ENCODE data around the gene EIF4E3. TPM values are rescaled to one million over a fixed set of nuclear protein-coding genes. Genes with fewer than 3 reads are reported as not detected.

The EIF4E3 gene
- polyA plus RNA-seq, 2 of the 4 experiments (the other 2 are of a cell fraction) = 2.3 to 5.5 TPM

DNA sequence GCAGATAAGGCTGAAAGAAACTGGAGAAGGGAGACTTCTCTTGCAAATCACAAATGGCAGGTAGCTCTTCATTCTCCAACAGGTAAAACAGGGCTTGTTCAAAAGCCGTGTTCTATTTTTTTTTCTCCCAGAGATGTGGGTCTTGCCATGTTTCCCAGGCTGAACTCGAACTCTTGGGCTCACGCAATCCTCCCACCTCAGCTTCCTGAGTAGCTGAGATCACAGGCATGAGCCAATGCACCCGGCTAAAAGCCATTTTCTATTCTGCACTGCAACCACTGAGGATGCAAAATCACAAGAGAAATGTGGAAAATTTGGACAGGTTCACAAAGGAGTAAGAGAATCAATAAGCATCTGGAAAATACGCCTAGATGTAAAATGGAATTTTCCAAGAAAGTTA lies 19.5 kb downstream of the EIF4E3 start:
- ChIA-PET POLR2A (no interaction called here), CTCF (no interaction called here)
- Histone ChIP-seq H3K4me1 (peaks cover 16% of the 10 kb centered on the region), H3K4me3 (no peak overlapping the region), H3K9me3 (no peaks in the 10 kb centered on the region), H3K4me2 (no peak overlapping the region), H3K27ac (no peak overlapping the region)
- TF ChIP-seq ZNF302 (CRISPR knock-in tag; IDR thresholded peaks at IDR 0.05) = no peak
- no peak for TF ChIP-seq ZC3H11A (IDR thresholded peaks at IDR 0.05)
- TF ChIP-seq, protein P1, sequence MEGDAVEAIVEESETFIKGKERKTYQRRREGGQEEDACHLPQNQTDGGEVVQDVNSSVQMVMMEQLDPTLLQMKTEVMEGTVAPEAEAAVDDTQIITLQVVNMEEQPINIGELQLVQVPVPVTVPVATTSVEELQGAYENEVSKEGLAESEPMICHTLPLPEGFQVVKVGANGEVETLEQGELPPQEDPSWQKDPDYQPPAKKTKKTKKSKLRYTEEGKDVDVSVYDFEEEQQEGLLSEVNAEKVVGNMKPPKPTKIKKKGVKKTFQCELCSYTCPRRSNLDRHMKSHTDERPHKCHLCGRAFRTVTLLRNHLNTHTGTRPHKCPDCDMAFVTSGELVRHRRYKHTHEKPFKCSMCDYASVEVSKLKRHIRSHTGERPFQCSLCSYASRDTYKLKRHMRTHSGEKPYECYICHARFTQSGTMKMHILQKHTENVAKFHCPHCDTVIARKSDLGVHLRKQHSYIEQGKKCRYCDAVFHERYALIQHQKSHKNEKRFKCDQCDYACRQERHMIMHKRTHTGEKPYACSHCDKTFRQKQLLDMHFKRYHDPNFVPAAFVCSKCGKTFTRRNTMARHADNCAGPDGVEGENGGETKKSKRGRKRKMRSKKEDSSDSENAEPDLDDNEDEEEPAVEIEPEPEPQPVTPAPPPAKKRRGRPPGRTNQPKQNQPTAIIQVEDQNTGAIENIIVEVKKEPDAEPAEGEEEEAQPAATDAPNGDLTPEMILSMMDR (IDR thresholded peaks at IDR 0.05) = no peak
- TF ChIP-seq, protein P2, sequence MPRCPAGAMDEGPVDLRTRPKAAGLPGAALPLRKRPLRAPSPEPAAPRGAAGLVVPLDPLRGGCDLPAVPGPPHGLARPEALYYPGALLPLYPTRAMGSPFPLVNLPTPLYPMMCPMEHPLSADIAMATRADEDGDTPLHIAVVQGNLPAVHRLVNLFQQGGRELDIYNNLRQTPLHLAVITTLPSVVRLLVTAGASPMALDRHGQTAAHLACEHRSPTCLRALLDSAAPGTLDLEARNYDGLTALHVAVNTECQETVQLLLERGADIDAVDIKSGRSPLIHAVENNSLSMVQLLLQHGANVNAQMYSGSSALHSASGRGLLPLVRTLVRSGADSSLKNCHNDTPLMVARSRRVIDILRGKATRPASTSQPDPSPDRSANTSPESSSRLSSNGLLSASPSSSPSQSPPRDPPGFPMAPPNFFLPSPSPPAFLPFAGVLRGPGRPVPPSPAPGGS (IDR thresholded peaks at IDR 0.05) = no peak
- no peak for TF ChIP-seq CHD2 (IDR thresholded peaks at IDR 0.05; ENCODE audit: low read length, partially characterized antibody)
- no peak for TF ChIP-seq CHD4 (IDR thresholded peaks at IDR 0.05; ENCODE audit: borderline replicate concordance)
- TF ChIP-seq, protein P3, sequence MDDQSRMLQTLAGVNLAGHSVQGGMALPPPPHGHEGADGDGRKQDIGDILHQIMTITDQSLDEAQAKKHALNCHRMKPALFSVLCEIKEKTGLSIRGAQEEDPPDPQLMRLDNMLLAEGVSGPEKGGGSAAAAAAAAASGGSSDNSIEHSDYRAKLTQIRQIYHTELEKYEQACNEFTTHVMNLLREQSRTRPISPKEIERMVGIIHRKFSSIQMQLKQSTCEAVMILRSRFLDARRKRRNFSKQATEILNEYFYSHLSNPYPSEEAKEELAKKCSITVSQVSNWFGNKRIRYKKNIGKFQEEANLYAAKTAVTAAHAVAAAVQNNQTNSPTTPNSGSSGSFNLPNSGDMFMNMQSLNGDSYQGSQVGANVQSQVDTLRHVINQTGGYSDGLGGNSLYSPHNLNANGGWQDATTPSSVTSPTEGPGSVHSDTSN (IDR thresholded peaks at IDR 0.05) = no peak
- TF ChIP-seq HOXB13 (CRISPR knock-in tag; IDR thresholded peaks at IDR 0.05; ENCODE audit: low read depth) = no peak
- ATAC-seq = no peak
- no peak for DNase-seq (ENCODE audit: low read depth in 1 of 2, low spot score in 1 of 2)
- FAIRE-seq = no peak
- 80% methylated on average over 5 of the region's 5 CpGs for WGBS (ENCODE audit: missing lambda C conversion rate)

DNA sequence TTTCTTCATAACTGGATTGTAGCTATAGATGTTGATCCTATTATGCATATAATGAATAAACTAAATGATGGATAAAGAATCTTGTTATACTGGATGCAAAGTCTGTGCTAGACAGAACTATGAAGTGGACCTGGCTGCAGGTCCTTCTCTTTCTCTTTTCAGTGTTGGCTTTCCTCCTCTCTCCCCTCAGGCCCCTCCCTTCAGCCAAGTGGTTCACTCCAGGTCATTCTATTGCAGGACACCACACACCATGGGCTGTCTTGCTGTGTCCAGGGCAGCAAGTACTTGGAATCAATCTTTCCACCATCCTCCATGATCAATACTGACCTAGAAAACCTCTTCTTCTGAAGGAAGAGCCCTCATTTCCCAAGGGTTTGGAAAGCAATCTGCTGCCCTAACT lies 20.3 kb downstream of the EIF4E3 start:
- CTCF ChIA-PET = no interaction called here
- TF ChIP-seq BHLHE40 (IDR thresholded peaks at IDR 0.05; ENCODE audit: low read depth, low read length) = no peak
- no peak for TF ChIP-seq ESRRA (IDR thresholded peaks at IDR 0.05; ENCODE audit: borderline replicate concordance, low read length)
- no peak for TF ChIP-seq POLR2AphosphoS2 (conservative IDR thresholded peaks at IDR 0.05; ENCODE audit: low read length)
- no peak for TF ChIP-seq MAZ (IDR thresholded peaks at IDR 0.05; ENCODE audit: borderline replicate concordance, low read depth, low read length)
- no peak overlapping the region for H3K4me3 ChIP-seq
- H3K4me1 ChIP-seq = peaks cover 16% of the 10 kb centered on the region
- DNase-seq (ENCODE audit: low read depth in 1 of 2, low spot score in 1 of 2) (no peak), FAIRE-seq (no peak), ATAC-seq (no peak)
- no peak overlapping the region for H3K27ac ChIP-seq
- no peak overlapping the region for H3K4me2 ChIP-seq
- H3K9me3 ChIP-seq = no peaks in the 10 kb centered on the region
- POLR2A ChIA-PET = no interaction called here

DNA sequence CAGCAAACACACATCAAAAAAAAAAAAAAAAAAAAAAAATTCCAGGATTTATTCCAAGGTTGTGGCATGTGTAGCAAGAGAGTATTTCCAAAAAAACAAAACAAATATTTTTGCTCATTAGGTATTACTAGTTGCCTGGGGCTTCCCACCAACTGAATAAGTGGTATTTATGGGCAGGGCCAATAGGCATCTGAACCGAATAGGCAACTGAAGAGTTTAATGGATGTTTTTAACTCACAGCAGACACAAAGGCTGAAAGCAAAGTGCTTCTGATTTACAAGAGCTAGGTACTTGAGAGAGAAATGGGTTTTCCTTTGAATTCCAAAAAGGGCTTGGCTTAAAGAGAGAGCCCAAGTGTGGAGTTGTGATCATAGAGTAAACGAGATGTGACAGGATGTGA lies 21.4 kb downstream of the EIF4E3 start:
- WGBS (ENCODE audit: missing lambda C conversion rate) = 79% methylated on average over 2 of the region's 2 CpGs
- no peak for TF ChIP-seq SREBF2 (IDR thresholded peaks at IDR 0.05)
- TF ChIP-seq HOXA7 (CRISPR knock-in tag; IDR thresholded peaks at IDR 0.05) = no peak
- TF ChIP-seq, protein P4, sequence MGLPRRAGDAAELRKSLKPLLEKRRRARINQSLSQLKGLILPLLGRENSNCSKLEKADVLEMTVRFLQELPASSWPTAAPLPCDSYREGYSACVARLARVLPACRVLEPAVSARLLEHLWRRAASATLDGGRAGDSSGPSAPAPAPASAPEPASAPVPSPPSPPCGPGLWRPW (IDR thresholded peaks at IDR 0.05) = no peak
- TF ChIP-seq JUNB (IDR thresholded peaks at IDR 0.05) = no peak
- peaks cover 16% of the 10 kb centered on the region for H3K4me1 ChIP-seq
- ChIA-PET POLR2A (no interaction called here), CTCF (no interaction called here)
- ATAC-seq = no peak
- H3K9me3 ChIP-seq = no peaks in the 10 kb centered on the region
- no peak for DNase-seq (ENCODE audit: low read depth in 1 of 2, low spot score in 1 of 2)
- H3K27ac ChIP-seq = no peak overlapping the region
- no peak for FAIRE-seq
- H3K4me2 ChIP-seq = no peak overlapping the region
- H3K4me3 ChIP-seq = no peak overlapping the region

All from A549 (cell line).